ENCODE results near the gene LAMB4.

The LAMB4 gene, protein sequence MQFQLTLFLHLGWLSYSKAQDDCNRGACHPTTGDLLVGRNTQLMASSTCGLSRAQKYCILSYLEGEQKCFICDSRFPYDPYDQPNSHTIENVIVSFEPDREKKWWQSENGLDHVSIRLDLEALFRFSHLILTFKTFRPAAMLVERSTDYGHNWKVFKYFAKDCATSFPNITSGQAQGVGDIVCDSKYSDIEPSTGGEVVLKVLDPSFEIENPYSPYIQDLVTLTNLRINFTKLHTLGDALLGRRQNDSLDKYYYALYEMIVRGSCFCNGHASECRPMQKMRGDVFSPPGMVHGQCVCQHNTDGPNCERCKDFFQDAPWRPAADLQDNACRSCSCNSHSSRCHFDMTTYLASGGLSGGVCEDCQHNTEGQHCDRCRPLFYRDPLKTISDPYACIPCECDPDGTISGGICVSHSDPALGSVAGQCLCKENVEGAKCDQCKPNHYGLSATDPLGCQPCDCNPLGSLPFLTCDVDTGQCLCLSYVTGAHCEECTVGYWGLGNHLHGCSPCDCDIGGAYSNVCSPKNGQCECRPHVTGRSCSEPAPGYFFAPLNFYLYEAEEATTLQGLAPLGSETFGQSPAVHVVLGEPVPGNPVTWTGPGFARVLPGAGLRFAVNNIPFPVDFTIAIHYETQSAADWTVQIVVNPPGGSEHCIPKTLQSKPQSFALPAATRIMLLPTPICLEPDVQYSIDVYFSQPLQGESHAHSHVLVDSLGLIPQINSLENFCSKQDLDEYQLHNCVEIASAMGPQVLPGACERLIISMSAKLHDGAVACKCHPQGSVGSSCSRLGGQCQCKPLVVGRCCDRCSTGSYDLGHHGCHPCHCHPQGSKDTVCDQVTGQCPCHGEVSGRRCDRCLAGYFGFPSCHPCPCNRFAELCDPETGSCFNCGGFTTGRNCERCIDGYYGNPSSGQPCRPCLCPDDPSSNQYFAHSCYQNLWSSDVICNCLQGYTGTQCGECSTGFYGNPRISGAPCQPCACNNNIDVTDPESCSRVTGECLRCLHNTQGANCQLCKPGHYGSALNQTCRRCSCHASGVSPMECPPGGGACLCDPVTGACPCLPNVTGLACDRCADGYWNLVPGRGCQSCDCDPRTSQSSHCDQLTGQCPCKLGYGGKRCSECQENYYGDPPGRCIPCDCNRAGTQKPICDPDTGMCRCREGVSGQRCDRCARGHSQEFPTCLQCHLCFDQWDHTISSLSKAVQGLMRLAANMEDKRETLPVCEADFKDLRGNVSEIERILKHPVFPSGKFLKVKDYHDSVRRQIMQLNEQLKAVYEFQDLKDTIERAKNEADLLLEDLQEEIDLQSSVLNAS (N-terminal part only)

DNA sequence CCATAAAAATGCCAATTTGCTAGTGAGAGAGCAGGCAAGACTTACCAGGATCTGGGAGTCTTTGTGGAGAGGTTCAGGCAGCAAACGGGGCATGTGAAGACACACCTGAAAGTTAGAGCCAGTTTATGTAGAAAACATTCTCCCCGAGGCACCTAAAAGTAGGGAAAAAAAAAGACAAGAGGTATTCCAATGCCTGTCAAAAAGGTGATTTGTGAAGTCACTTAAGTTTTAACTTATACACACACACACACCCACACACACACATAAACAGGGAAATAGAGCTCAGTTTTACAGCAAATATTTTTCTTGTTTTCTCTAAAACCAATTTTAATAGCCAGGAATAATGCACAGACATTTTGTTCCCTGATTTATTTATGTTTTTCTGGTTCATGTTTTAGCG is at the start of gene LAMB4:
Gene LAMB4, minus strand, starts transcription at position 101 of the 400 bp plus-strand sequence. CDS start 7,197 bp downstream, outside the sequence.
- DNase-seq, result no peak

DNA sequence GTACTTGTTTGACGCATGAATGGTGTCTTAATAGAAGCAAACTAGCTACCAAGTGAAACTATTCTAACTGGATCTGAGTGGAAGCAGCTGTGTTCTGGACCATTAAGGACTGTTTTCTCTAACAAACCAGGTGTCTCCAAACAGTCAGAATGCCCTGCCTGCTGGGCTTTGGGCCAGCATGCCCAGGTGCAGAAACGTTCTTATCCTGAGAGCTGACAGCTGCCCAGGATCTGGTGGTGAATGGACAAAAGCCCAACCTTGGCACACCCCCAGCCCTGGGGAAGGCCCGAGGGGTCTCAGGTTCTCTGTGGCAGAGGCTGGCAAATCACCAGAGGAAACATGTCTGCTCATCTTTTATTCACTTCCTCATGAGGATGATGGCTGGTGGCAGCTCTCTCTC is 48.2 kb upstream of the LAMB4 start:
- peak; percentile 97 for DNase-seq

DNA sequence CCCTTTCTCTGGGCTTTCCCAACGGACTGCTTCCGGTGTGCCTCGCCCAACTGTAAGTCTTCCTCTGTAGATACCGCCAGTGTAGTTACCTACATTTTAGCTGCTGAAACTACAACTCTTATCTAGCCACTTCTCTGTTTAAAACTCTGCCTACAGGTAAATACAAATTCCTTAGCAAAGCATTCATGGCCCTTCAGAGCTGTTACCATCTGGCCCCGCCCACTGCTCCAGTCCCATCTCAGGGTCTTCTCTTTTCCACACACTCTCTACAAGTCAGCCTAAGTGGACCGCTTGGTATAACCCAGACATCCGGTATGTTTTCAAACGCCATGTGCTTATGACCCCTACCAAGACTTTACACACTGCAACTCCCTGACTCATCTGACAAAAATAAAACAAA is 41.0 kb upstream of the LAMB4 start:
- no peak for DNase-seq

DNA sequence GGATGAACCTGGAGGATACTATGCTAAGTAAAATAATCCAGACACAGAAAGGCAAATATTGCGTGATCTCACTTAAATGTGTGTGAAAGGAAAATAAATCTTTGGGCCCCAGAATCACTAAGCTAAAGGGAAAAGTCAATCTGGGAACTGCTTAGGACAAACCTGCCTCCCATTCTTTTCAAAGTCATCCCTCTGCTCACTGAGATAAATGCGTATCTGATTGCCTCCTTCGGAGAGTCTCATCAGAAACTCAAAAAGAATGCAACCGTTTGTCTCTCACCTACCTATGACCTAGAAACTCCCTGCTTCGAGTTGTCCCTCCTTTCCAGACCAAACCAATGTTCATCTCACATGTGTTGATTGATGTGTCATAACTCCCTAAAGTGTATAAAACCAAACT is 40.1 kb upstream of the LAMB4 start:
- DNase-seq, result no peak

DNA sequence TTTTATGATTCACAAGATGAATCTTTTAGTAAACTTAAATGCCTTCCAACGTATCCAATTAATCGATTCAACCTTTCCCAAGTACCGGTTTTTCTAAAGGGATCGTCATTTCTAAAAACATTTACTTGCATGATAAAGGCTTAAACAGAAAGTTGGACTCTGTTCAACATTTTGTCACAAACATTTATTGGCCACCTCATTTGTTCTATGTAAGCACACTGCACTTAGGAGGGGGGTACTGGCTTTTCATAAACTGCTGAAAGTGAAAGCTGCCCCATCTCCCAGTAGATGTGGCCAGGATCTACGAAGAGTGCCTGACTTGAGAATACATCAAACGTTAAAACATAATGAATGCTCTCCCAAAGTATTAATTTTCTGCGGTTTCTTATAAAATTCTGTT is 37.3 kb upstream of the LAMB4 start:
- no peak for DNase-seq

DNA sequence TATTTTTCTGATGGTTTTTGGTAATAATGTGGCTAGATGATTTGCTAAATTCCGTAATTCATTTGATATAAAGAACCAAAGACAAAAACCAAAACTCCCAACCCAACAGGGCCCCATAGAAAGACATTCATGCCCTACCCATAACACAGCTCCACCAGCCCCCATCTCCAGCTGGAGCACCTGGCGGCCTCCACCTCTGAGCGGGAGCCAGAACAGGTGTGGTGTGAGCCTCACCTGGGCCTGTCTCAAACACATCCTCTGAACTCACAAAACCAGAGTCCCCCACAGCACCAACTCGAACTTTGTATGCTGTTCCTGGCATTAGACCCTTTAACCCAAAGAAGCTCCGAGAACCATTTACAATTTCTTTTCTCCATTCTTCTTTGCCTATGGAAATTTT is 36.5 kb upstream of the LAMB4 start:
- DNase-seq, result no peak

DNA sequence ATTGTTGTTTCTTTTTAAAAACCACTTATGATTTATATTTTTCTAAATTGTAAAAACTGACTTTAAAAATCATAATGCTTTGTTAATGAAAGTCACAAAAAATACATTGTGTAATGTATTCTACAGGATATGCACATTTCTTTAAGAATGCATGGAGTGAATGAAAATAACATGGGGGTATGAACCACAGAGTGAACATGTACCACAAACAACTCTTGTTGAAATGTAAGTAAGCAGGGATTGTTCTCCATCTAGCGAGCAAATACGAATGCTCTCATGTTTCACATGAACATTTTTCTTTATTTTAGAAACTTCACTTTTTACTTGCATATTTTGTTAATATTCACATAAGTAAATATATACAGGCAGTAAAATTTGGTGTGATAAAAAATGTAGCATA is 35.6 kb upstream of the LAMB4 start:
- no peak for DNase-seq

DNA sequence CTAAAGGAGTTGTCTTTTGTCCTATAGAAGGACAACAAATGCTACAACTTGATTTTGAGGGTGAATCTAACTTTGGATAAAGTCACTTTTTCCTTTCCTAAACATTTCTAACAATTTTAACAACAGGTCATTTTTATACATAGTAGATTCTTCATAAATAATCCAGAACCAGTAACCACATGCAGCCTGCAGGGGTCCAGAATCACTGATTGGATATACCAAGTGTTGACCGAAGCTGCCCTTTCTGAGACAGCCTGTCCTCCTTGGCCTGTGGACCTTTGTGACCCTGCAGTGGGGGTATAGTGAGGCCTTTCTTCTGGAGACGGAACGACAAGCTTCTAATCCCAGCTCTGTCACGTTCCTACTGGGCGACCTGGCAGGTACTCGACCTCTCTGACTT is 34.8 kb upstream of the LAMB4 start:
- DNase-seq, result no peak

DNA sequence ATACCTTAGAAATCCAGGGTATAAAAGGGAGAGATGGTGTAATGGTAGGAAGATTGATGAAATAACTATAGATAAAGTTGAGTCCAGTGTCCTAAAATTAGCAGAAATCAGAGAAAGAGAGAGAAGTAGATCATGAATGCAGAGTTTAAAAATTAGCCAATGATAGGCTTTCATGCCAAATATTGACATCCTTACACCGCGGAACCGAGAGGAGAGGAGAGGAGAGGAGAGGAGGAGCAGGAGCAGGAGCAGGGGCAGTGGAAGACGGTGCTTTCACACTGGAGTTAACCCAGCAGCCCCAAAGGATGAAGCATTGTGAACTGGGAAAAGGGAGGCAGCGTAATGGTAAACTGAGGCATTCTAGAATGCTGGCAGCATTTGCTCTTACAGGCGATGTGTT is 34.2 kb upstream of the LAMB4 start:
- no peak for DNase-seq

DNA sequence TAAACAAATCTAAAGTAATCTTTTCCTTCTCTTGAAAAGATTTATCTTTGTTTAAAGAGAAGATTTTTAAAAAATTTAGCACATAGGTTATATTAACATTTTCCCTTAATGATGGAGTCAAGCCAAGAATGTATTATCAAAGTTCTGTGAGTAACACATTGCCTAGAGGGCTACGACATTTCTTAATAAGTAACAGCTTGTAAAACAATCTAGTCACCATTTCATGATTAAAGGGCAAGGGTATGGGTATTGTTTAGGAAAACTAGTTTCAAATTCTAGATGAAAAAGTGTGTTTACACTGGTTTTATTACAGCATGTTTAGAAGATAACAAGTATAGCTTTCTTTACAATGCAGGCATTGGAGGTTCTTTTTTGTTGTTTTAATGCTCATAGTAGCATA is 28.6 kb upstream of the LAMB4 start:
- DNase-seq, result no peak

DNA sequence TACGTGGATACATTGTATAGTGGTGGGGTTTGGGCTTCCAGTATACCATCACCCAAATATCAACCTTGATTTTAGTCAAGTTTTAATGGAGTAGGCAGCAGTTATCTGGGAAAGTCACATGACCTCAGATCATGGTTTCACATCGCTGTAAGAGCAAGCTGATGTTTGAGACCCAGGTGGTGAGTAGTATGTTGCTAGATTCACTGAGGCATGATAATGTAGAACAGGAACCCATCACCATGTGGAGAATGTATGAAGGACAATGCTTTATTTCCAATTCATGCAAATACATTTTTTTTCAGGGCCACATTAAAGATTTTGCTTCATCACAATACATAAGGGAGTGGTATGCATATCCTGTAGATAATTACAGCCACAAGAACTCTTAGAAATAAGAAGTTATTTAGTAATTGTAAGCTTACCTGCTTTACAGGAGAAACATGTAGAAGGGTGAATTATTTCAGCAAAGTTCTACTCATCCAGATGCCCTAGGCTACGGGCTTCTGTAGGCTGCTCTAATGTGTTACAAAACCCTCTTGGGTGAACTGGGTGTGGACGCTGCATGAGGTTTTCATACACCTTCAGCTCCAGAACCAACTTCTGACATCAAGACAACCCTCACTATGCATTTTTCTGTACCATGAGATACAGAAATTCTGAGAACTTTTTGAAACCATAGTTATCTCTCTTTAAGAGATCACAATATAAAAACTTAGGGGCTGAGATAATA is 27.6 kb upstream of the LAMB4 start:
- DNase-seq, result no peak

DNA sequence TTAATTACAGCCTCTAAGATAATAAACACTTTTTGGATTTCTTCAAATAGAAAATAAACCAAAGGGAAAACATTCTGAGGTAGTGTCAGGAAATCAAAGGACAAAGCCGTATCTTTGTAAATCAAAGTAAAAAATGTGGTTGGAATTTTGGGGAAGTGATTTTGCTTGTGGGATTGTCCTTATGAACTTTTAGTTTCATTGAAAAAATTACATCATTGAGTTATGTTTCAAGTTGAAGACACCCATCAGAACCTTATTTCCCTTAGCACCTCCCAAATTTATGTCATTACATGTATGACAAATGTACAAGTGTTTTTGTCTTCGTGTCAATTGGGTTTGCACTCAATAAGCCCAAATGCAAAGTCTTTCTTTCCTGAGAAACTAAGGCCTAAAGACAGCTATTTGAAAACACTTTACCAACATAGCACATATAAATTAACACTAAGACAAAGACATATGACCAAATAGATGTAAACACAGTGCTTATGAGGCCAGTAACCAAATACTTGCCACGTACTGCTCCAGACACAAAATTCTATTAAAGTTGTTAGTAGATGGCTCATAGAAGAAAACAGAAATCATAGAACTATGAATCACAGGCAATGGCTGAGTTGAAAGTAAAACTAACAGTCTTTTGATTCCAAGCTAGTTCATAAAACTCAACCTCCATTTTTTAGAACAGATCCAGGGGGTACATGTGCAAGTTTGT is 26.9 kb upstream of the LAMB4 start:
- no peak for DNase-seq

DNA sequence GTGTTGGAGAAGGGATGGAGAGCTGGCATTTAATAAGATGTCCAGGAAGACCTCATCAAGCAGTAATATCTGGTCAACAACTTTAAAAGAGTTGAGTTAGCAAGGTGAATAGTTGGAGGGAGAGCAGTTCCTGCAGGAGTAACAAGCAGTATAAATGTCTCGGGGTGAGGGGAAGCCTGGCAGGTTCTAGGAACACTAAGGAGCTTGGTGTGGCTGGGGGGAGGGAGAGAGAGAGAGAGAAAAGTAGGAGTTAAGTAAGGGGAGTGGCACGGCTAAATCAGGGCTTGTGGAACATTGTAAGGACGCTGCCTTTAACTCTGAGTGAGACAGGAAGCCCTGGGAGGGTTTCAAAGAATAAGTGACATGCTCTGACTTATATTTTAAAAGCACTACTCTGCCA is 22.0 kb upstream of the LAMB4 start:
- DNase-seq, result no peak

DNA sequence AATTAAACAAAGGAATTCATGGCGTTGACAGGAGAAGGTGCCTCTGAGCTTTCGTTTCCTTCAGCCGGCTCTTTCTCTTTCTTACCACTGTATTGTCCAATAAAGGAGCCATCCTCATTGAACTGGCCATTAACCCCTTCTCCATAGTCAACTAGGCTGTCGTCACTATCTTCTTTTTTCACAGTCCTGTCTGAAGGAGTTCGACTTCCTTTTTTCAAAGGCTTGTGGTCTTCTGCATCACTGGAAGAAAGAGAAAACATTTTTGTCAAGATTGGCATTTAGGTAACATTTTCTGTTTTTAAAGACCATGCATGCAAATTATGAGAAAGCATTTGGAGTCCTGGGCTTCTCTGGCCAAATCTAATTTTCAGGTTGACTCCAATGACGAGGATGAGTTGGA is 19.7 kb upstream of the LAMB4 start:
- DNase-seq, result no peak

DNA sequence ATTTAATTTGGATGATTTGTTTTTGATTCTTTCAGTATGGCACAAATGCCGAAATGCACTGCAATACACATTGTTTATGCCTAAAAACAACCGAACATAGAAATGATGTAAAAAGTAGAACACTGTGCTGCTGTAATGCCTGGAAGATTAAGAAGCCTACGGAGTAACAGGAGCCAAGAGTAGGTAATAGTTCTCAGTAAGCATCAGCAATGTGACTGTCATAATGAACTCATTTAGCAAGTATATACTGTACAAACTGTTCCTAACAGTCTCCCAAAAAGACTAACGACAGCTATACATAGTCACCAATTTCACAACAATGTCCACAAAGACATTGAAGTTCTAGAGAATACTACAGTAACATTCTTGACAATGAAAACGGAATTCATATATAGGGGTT is 19.0 kb upstream of the LAMB4 start:
- no peak for DNase-seq

DNA sequence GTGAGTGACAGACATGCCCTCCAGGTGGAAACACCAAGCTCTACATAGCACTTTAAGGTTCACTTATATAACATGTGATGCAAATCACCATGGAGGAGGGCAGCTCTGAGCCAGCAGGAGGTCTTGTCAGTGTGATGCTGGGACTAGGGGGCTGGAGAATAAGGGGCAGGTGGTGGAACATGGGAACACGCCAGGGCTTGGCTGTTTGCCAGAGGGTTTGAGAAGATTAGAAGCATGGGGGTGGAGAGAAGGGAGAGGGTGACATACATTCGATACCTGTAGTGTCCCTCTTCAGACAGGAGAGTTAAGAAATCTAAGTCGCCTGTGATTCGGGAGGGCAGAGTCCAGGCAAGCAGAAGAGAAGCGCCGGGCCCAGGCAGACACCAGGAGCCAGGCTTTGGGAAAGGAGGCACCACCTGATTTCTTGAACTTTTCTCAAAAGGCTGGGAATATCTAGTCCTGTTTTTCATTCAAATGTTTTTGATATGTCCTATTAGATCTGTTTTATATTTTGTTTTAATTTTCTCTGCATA is 16.9 kb upstream of the LAMB4 start:
- peak; percentile 26 for DNase-seq

DNA sequence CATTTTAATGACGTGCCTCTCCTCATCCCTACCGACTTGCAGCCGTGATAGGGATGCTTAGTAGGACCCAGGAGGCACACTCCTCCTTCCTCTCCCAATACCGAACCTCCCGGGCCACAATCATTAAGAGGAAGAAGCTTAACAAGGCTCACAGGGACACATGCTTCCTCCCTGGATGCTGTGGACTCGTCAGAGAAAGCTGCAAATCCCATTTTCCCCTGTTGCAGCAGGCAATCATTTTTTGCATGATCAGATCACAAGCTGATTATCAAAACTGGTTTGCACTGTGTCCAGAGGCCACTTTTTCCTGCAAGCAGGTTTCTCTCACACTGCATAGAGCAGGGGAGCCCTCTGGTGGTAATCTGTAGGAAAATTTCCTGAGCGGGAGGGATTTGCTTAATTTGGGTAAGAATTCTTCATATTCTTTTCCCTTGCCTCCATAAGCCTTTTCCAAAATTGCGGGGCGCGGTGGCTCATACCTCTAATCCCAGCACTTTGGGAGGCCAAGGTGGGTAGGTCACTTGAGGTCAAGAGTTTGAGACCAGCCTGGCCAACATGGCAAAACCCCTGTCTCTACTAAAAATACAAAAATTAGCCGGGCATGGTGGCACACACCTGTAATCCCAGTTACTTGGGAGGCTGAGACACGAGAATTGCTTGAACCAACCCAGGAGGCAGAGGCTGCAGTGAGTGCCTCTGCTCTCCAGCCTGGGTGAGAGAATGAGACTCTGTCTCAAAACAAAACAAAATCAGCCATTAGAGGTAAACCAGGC is 16.1 kb upstream of the LAMB4 start:
- peak; percentile 69 for DNase-seq

DNA sequence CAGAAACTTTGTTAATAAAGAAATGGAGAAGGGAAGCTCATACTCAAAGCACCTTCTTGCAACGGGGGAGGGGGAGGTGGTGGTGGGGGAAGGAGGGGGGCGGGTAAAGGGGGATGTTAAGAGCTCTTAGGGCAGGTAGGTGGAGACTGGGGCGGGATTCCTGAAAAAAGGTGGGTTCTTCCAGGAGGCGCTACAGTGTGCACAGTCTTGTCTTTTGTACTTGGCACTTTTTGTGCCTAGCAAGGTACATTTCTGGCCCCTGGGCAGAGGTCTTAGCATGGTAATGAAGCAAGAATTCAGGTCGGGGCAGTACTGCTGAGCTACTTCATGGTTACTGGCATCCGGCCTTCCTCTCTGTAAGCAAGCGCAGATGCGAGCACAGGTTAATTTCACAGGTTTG is 15.2 kb upstream of the LAMB4 start:
- DNase-seq, result no peak

DNA sequence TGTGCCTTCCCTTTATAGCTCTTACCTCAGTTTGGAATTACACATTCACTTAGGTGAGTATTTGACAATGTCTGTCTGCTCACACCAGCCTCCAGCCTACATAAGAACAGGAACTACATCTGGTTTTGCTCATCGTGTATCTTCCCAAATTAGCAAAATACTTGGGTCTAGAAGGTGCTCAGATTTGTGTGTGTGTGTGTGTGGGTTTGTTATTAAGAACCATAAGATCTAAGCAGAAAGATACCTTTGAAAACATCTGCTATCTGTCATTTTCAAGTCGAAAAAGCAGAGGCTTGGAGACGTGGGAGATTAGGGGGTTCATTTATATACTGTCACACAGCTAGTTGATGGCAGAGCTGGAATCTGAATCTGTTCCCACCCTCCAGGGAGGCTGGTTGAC is 14.8 kb upstream of the LAMB4 start:
- DNase-seq, result no peak

DNA sequence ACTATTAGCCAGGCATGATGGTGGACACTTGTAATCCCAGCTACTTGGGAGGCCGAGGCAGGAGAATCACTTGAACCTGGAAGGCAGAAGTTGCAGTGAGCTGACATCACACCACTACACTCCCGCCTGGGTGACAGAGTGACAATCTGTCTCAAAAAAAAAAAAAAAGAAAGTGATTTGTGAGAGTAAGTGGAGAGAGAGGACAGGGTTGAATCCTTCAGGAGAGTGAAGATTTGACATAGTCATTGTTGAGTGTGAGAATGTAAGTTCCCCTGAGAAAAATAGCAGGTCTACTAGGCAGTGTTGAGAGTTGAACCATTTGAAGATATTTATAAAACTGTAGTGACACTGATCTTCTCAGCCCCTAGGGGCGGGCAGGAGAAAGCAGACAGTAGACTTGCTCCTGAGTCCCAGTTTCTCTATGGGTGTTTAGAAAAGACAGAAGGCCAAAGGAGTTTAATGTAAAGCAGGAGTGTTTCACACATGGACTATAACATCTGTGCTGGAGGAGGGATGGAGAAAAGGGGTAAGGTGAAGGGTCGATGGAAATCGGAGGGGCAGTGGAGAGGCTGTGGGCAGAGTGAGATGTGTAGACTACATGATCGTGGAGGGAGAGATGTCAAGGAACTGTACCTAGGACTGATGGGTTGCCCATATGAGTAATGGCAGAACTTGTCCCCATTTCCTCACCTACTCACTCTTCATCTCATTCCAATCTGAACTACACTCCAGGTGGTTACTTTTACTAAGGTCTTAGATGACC is 13.7 kb upstream of the LAMB4 start:
- DNase-seq, result no peak

Measured in NCI-H2081 treated with DMSO at 0.1 percent for 48 hours (cell line).